Stimulated activated CD8-positive, alpha-beta memory T cell treated with anti-CD3 and anti-CD28 coated beads, Interleukin-15, amount 100 ng/mL, for 4 hours (primary cell): Measurements from ENCODE around the gene VIPR2.
"Not testable (repeated sequence)": the region's sequence is repeated elsewhere in the genome, so short reads cannot be mapped to it uniquely, and the experiment has no call there.

Source experiments
- DNase-seq, 2 donors: peaks; one replicate each; pipeline ENCODE4 v3.0.0-alpha.2; 2020; ENCODE audit warnings: low read depth in 2 of 2

The VIPR2 gene

DNA sequence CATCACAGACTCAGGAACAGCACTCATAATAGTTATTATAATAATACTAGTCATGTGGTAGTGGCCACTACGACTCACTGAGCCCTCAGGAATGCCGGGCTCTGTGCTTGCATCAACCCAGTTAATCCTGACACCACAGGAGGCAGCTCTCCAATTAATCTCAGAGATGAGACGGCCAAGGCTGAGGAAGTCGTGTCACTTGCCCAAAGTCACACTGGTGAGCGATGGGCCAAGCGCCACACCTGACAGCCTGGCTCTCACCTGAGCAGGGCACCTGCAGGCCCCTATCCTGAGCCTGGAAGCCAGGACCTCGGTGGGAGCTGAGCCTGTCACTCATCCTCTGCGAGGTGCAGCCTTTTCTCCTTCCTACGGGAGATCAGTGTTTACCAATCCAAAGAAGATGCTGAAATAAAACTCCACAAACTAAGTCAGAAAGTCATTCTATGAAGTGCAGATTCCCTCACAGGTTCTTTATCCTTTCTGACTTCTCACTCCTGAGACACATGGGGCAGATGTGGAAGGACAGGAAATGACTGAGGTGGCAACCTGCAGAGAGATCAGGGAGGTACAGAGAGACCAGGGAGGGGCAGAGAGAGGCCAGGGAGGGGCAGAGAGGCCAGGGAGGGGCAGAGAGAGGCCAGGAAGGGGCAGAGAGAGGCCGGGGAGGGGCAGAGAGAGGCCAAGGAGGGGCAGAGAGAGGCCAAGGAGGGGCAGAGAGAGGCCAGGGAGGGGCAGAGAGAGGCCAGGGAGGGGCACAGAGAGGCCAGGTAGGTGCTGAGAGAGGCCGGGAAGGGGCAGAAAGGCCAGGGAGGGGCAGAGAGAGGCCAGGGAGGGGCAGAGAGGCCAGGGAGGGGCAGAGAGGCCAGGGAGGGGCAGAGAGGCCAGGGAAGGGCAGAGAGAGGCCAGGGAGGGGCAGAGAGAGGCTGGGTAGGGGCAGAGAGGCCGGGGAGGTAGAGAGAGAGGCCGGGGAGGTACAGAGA, 38.5 kb downstream of the VIPR2 start:
- DNase-seq = no peak

DNA sequence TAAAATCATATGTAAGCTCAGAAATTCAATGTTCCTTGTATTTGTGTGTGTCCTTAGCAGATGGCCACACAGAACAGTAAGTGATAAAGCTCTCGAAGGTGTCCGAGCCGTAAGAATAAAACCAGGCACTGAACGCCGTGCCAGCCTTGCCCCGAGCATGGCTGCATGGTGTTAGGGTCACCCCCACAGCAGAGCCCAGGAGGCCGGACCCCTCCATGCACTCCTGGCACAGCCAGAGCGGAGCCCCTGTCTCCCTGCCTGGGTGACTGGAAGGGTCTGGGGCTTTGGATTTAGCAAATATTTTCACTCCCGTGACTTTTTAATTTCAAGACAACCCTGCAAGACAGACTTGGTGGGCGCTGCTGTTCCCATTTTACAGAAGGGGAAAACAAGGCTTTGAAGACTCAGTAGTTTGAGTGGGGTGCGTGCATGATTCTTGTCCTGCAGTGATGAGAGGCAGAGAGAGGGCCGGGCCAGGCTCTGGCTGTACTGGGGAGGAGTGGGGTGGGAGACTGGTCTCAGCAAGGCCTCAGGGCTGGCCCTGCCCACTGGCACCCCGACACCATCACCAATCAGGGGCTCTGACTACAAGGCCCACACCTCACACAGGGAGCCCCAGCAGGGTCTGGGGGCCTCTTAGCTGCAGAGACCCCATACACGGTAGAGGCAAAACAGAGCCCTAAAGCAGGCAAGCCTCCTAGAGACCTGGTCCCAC, 39.4 kb downstream of the VIPR2 start:
- no peak for DNase-seq

DNA sequence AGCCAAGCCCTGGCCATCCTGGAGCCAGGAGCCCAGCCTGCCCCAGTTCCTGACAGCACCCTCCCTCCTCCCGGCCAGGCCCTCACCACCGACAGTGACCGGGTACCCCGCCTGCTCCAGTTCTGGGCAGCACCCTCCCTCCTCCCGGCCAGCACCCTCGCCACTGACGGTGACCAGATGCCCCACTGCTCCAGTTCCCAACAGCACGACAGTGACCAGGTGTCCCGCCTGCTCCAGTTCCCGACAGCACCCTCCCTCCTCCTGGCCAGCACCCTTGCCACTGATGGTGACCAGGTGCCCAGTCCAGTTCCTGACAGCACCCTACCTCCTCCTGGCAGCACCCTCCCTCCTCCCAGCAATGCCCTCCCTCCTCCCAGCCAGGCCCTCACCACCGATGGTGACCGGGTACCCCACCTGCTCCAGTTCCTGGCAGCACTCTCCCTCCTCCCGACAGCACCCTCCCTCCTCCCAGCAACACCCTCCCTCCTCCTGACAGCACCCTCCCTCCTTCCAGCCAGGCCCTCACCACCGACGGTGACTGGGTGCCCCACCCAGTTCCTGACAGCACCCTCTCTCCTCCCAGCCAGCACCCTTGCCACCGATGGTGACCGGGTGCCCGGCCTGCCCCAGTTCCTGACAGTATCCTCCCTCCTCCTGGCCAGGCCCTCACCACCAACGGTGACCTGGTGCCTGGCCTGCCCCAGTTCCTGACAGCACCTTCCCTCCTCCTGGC, 40.3 kb downstream of the VIPR2 start:
- DNase-seq = no peak

DNA sequence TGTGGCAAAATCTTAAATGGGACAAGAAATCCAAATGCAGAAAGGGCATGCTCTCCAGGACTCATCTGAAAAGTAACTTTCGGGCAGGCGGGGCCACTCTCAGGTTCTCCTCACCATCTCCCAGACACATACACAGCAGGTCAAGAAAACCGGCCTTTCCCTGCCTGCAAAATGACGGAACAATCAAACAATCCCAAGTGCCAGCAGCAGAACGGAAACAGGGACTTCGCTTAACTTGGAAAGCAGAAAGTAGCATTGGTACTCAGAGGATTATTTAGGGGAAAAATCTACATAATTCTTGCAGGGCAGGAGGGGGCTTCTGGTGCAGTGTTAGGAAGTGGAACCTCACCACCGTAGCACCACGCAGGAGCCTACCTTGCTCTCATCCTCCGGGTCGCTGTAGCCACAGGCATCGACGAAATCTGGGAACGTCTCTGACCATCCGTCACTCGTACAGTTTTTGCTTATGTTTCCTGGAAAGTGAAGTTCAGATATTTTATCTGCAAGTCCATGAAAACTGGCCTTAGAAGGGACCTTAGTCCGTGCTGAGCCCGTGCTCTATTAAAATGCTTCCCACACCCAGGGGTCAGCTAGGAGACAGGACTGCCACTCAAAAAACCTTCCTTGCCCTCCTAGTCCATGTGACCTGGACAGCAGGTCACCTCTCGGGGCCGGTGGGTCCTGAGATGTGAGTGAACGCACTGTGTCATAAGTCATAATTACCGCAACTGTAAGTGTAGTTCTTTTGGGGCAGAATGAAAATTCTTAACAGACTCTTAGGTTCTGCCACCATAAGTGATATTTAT, 41.1 kb downstream of the VIPR2 start:
- no peak for DNase-seq

DNA sequence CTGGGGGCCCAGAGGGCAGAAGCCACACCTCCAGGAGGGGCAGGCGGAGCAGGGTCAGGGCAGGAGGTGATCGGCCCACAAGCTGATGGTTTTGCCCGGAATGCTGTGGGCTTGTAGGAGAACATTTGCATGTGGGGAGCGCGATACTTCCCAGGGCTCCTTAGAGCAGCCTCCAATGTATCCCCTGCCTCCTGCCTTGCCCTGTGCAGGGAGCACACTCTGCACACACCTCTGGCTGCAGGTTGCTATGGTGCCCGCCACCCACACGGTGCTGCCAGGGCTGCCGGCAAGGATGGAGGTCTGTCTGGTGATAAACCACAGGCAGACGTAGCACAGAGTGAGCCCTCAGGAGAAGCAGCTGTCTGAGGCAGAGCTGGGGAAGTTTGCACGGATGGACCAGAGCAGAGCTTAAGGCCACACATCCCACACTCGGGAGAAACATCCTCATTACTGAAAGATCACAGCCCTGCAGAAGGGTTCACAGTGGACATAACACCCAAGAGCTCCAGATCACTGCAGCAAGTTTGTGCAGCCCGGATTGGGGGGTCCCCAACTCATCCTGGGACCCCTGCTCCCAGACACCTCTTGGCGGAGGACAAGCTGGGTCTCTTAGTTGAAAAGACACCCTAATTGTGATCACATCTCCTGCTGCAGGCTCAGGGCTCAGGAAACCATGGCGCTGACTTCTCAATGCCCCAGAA, 41.8 kb downstream of the VIPR2 start:
- DNase-seq = no peak

DNA sequence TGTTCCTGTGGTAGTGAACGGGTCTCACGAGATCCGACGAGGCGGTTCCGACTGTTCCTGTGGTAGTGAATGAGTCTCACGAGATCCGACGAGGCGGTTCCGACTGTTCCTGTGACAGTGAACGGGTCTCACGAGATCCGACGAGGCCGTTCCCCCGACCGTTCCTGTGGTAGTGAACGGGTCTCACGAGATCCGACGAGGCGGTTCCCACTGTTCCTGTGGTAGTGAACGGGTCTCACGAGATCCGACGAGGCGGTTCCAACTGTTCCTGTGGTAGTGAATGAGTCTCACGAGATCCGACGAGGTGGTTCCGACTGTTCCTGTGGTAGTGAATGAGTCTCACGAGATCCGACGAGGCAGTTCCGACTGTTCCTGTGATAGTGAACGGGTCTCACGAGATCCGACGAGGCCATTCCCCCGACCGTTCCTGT, 43.0 kb downstream of the VIPR2 start:
- not testable (repeated sequence) for DNase-seq

DNA sequence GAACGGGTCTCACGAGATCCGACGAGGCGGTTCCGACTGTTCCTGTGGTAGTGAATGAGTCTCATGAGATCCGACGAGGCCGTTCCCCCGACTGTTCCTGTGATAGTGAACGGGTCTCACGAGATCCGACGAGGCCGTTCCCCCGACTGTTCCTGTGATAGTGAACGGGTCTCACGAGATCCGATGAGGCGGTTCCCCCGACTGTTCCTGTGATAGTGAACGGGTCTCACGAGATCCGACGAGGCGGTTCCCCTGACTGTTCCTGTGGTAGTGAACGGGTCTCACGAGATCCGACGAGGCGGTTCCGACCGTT, 43.6 kb downstream of the VIPR2 start:
- DNase-seq = not testable (repeated sequence)

DNA sequence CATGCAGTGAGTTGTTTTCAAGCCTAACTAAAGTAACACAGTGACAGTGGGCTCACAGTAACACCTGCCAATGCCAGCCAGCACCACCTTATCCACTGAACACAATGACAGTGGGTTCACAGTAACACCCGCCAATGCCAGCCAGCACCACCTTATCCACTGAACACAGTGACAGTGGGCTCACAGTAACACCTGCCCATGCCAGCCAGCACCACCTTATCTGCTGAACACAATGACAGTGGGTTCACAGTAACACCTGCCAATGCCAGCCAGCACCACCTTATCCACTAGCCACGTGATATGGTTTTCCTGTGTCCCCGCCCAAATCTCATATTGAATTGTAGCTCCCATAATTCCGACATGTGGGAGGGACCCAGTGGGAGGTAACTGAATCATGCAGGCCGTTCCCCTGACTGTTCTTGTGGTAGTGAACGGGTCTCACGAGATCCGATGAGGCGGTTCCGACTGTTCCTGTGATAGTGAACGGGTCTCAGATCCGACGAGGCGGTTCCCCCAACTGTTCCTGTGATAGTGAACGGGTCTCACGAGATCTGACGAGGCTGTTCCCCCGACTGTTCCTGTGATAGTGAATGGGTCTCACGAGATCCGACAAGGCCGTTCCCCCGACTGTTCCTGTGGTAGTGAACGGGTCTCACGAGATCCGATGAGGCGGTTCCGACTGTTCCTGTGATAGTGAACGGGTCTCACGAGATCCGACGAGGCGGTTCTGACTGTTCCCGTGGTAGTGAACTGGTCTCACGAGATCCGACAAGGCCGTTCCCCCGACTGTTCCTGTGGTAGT, 44.2 kb downstream of the VIPR2 start:
- DNase-seq = not testable (repeated sequence)

DNA sequence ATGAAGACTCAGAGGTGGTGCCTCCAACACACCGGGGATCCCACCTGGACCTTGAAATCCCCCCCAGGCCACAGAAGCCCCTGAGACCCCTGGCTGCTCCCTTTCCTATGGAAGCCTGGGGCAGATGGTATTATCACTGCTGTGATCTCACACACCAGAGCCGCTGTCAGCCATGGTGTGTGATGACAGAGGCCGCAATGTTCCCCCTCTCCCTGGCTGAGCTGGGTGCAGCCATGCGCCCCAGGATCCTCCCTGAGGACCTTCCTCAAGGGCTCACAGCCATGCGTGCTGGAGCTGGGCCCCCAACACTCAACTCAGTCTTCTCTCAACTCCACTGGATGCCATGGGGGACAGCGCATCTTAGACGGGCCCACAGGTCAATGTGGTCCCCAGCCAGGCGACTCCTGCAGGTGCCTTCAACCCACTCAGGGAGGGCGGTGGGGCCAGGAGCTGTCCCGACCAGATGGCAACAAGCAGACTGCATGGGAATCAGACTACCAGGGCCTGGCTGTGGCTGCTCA, 44.9 kb downstream of the VIPR2 start:
- no peak for DNase-seq

DNA sequence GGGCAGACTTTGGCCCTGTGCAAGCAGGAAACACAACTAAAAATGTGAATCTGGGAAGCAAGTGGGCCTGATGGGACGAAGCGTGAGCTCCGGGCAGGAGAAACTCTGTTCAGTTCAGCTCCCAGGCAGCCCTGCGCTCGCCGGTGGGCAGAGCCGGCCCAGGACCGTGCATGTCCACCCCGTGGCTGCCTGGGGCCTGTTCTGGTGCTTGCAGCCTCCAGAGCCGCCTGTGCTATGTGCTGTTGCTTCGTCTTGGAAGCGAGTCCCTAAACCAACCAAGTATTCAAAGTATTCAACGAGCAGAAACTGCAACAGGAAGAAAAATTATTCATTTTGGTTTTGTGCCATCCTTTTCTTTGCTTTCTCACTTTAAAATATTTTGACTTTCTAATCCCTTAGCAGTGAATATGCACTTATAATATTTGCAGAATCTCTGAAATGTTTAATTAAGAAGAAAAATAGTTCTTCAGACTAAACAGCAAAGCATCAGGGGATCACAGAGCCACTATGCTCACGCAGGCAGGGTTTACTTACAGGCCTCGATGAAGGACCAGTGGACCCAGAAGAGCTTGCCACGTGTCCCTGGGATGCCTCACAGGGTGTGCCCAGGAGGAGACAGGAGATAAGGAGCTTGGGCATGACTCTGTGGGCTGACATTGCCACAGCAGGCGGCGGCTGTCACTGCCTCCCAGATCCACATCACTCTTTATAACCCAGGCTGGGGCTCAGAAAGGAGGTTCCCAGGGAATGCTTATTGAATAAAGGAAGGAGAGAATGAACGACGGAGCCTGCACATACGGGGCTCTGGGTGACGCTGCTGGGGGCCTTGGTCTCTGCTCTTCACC, 45.6 kb downstream of the VIPR2 start:
- no peak for DNase-seq

DNA sequence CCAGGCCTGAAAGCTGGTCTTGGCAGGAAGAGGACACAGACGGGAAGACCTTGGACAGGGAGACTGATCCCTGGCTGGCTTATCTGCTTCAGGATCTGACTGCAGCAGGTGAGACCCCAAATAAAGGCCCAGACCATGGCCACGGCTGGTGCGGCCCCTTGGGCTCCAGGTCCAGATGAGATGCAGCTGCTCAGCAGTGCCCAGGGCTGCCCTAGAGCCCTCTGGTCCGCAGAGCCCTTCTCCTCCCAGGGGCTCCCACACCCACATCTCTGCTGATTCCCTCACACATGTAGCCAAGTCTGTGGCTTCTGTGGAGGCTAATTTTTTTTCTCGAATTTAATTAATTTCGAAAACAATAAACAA, 46.3 kb downstream of the VIPR2 start:
- DNase-seq = no peak

DNA sequence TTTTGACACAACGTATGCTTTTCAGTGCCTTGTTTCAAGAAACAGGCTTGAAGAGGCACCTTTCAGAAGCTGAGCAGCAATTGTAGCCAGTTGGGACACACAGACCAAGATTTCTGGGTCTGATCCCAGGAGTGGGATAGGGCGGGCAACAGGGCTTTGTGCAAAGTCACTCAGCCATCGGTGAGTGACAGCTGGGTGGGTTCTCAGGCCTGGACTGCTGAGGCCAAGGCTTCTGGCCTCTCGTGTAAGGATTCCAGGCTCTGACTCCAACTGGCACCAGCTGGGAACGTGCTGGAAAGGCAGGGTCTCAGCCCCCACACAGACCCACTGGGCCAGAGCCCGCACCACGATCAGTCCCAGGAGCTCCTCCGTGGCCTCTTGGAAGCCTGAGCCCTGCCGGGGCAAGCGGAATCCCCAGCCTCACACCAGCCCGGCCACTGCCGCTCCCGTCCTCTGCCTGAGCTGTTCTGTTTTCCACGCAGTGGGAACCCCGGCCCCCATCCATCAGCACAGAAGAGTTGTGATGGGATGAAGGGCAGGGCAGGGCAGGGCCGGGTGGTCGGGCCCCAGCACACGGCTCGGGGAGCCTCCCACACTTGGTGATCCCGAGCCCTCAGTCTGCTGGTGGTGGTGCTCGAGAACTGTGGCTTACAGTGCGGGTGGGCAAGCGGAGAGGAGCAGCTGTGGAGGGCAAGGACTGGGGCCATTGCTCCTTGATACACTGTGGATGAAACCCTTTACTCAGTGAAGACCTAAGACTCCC, 46.8 kb downstream of the VIPR2 start:
- no peak for DNase-seq

DNA sequence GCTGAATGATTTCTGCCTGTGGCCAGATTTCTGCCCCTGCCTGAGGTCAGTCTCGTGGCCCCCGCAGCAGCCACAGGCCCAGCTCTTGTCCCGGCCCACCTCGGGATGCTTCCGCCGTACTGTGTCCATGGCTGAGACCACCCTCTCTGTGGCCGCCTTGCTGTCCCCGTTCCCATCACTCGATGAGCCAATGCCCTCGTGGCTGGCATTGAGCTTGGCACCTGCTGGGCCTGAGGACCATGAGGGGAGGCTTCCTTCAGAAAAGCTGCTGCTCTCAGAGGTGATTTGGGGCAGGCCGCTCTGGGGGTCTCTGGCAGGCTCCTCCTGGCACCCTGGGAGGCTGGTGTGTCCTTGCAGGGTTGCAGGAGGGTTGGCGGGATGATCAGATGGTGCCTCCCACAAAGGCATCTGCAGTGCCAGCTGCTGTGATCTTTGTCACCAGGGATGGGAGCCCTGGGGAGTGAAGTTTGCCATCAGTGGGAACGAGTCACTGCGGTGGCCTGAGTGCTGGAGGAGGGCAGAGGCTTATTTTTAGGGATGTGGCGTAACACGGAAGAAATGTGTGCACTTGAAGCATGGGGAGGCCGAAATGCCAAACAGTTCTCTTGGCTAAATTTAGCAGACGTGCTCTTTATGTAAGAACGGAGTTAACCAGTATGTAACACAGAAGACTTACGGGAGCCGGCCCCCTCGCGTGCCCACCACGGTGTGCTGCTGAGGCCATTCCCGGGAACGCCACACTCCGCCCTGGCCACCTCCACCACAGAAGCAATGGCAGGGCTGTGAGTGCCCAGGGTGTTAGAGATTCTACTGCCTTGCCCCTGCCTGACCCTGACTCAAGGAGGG, 47.7 kb downstream of the VIPR2 start:
- no peak for DNase-seq

DNA sequence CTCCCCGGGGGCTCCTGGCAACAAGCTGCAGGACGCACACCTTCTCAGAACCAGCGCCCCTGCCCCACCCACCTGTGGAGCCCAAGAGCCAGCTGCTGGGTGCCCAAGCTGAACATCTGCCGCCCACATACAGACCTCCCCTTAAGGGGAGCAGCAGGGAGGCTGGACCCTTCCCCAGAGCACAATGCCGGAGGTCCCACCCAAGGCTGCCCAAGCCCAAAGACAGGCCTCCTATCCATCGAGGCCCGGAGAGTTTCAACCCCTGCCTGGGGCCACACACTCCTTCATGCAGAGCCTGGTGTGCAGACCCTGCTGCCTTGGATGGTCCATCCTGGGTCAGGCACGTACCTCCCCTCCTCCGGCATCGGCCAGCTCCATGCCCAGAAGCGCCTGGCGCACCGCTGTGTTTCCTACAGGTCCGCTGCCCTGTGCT, 48.7 kb downstream of the VIPR2 start:
- no peak for DNase-seq

DNA sequence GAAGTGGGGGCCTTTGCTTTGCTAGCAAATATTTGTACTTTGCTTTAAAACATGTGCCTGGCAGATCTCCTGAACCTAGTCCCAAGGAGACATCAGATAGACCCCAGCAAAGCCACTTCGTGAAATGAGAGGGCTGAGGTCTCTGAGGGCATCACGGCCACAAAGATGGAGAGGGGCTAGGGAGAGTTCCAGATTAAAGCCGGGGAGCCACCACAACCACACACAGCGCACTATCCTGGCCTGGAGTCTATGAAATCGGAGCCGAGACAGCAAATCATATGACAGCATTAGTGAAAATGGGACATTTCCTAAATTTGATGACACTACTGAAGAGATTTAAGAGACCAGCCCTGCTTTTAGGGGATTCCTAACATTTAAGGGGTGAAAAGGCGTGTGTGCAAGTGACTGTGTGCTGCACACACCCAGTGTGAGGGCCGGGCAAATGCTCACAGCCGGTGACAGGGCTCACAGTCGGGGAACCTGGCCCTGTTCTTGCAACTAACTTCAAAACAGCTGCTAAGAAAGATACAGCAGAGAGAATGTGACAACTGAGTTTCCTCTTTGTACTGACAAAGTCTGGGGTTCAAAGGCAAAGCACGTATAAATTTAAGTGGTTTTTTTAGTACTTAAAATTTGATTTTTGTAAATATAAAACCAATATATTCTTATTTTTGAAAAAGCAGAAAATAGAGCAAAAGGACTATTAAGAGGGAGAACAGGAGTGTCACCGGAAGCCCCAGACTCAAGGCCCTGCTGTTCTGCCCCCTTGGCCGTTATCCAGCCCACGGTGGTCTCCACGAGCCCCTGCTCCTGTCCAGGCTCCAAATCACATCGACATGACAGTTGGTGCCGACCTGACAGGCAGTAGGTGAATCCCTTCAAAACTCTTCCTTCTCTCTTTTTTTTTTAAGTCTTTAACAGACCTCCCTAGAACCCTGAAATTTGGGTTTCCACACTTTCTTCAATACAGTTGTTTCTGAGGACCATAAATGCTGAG, 49.5 kb downstream of the VIPR2 start:
- DNase-seq = no peak
